Right ventricle myocardium inferior (tissue), 1 donor: ENCODE measurements around the gene TGFBI. TPM values are rescaled to one million over a fixed set of nuclear protein-coding genes. Genes with fewer than 3 reads are reported as not detected.
A peak's percentile ranks its signal among the peaks of the same experiment; 100 is the strongest.

Experiments used
- ATAC-seq: fragments of 200-7000 bp; cut with Tn5 transposase; one replicate; pipeline ENCODE4 v1.9.1; 2020; ENCODE audit warnings: mild to moderate bottlenecking, moderate library complexity
- DNase-seq: peaks from one replicate; pipeline ENCODE4 v3.0.0; 2021; ENCODE audit errors: missing footprints
- intact Hi-C: fragments of 100-400 bp; cut with DNase I; formaldehyde crosslinking; loops from one replicate; pipeline ENCODE4 v1.11.0; 2022
- total RNA-seq: library from RNA; stranded (reverse); fragmentation: NEBNext Ultra II Directional; extraction: Animal tissue kit (Norgen Biotek cat#: 25700); gene quantifications from one replicate; pipeline ENCODE4 v1.2.1, GENCODE V29; 2021
- donor health status: DM: no; HTN: yes; CAD: no; lungs with severe emphysema.

TGFBI gene
- total RNA-seq, 1 donor from 2014 or later: 66.5 TPM

DNA sequence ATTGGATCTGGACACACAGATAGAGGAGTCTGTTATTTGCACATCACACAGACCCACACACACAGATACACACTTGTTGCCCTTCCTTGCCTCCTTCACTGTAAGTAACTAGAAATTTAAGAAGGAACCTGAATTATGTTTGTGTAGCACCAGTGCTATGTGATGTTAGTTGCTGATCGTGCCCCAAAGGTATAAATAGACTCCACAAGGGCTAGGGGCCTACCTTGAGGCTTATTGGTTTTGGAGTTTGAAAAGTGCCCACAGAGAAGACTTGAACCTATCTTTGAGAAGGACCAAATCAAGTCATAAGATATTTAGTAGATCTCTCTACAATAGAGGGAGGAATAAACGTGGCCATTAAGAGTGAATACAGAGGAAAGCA is 8.8 kb upstream of the TGFBI start:
- no peak for DNase-seq
- no peak for ATAC-seq
- intact Hi-C loops: loop anchor here (5.0 kb wide), 1 partner anchor 37 kb away; no protein-coding TSS in a partner anchor

DNA sequence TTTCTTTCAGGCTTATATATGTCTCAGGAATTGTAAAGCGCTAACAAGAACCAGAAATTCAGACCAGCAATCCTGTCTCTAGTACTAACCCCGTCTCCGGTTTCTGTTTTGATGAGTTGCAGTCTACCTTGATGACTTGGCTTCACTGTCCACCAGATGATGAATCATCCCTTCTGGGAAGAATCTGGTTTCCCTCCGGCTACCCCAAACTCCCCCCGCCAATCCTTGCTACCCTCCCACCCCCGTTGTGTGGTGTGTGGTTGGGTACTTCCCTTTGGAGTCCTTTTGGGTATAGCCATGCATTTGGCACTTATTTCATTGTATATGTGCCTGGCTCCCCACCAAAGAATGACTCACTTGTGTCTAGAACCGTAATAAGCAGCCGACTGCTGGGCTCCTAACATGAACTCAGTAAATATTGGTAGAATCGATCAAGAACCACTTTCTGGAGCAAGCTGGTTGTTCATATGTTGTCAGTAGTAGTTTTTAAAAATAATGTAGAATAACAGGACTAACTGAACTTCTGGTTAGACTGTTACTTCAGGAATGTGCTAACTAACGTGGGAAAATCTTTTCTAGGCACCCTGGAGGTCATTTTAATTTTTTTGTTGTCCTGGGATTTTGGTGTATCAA is 8.3 kb upstream of the TGFBI start:
- no peak for ATAC-seq
- intact Hi-C loops: loop anchor here (5.0 kb wide), 1 partner anchor 37 kb away; no protein-coding TSS in a partner anchor
- DNase-seq: no peak

DNA sequence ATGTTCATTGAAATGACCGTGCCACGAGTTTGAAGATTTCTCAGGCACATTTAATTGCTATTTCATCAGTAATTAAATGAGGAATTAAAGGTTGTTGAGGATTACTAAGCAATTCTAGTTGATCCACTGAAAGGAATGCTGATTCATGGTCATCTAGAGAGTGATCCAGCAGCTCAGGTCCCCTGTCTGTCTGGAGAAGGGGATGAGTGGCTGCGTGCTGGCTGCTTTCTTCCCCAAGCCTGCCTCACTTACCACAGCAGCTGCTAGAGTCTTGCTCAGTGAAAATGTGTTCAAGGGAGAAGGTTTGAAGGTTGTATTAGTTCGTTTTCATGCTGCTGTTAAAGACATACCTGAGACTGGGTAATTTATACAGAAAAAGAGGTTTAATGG is 7.8 kb upstream of the TGFBI start:
- DNase-seq (no peak), ATAC-seq (no peak)
- intact Hi-C loops: loop anchor here (5.0 kb wide), 1 partner anchor 36 kb away; no protein-coding TSS in a partner anchor

DNA sequence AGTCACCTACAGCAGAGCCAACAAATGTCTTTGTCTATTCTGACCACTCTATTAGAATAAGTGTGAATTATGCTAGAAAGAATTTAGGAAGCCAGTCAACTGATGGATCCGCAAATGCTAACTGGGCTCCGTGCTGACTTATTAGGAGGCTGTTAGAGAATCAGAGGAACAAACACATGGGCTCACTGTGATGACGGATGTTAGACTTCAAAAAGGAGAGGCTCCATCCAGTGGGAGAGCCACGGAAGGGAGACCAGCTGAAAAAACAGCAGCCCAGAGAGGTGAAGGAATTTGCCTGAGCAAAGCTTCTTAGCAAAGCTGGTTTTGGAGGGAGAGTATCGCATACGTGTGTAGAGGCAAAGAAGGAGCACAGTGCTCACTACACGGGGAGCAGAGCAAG is 5.8 kb upstream of the TGFBI start:
- intact Hi-C loops: loop anchor here (5.0 kb wide), 1 partner anchor 34 kb away; no protein-coding TSS in a partner anchor
- ATAC-seq: no peak

DNA sequence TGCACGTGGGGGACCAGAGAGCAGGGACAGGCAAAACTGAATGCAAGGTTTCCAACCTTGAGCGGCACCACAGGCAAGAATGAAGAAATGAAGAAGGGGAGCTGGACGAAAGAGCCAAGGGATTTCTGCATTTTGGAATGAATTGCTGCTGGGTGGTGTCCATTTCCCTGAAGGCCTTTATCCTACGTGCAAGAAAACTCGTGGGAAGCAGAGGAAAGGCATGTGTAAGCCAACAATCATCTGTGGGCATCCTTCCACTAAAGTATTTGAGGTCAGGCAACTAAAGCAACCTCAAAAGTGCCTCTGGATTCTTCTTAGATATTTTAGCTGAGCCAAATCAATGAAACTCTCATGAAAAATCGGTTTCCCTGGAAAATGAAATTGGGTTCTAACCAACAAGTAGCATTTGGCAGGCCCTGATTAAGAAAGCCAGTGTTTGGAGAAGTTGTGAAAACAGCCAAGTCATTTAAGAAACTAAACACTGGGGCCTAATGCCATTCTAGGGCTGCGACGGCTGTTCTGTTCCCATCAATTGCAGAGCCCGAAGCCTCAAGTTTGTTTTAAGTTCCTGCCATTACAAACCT is 4.7 kb upstream of the TGFBI start:
- ATAC-seq: no peak
- intact Hi-C loops: loop anchor here (5.0 kb wide), 1 partner anchor 33 kb away; no protein-coding TSS in a partner anchor
- DNase-seq: no peak

More for the DNA sequence above, 5.8 kb upstream of the TGFBI start:
- no peak for DNase-seq

DNA sequence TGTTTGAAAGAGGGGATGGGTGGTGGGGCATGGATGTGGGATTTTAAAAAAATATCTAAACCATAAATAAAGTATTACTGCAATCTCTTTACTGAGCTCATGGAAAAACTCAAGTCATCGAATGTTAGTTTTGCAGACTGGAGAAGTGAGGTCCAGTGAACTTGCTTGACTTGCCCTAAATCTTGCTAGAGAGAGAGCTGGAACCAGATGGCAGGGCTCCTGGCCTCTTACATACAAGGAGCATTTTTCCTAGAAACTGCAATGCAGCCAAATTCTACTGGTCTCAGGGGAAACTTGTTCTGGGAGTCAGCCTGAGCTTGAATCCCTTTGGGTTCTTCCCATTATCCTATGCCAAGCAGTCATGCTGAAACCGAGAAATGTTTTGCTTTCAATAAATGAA is 2.9 kb upstream of the TGFBI start:
- ATAC-seq (peak; percentile 30), DNase-seq (no peak)
- intact Hi-C loops: loop anchor here (5.0 kb wide), 1 partner anchor 56 kb away; no protein-coding TSS in a partner anchor

DNA sequence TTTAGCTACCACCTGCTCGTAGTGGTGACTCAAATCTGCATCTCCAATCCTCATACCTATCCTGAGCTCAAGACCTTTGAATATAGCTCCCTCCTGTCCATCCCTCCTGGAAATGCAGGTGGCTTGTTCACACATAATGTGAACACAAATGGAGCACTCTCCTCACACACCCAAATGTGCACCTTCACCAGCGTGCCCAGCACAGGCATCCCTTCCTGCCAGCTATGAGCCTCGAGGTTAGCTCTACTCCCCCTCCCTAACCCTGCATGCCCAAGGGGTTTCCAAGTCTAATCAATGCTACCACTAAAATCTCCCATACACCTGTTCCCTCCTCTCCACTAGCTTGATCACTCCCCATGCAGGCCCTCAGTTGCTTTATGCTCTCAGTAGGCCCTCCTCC is 2.2 kb upstream of the TGFBI start:
- ATAC-seq: no peak
- intact Hi-C loops: loop anchor here (5.0 kb wide), 1 partner anchor 56 kb away; no protein-coding TSS in a partner anchor
- DNase-seq: no peak

DNA sequence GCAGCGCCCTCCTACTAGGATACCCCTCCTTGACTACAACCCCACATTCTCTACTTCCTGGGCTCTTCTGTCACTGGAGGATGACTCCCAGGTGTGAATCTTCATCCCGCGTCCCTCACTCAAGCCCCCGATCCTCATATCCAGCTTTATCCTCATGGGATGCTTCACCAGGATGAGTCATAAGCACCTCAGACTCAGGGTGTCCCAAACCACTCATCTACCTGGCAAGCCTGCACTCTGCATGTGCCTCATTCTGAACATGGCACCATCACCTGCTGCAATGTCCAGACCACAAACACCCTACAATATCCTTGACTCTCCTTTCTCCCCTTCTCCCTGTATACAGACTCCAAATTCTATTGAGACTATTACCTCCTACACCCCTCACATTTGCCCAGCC is 1.5 kb upstream of the TGFBI start:
- intact Hi-C loops: loop anchor here (5.0 kb wide), 1 partner anchor 55 kb away; no protein-coding TSS in a partner anchor
- ATAC-seq: no peak
- no peak for DNase-seq

DNA sequence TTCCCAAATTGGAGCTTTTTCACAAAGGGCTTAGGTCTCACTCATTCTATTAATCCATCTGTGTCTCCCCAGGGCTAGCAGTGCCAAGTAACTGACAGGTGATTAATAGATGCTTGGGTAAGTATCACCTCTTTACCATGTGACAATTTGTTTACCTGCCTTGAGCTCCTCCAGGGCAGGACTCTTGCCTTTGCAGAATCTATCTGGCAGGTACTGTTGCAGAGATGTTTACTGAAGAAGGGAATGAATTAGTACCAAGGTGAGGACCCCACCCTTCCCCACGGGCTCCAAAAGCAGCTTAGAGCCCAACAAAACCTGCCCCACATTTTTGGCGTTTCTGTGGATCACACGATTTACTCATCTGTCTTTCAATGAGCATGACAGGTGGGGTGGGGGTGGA is 698 bp upstream of the TGFBI start:
- intact Hi-C loops: loop anchor here (5.0 kb wide), 1 partner anchor 54 kb away; no protein-coding TSS in a partner anchor
- no peak for ATAC-seq
- no peak for DNase-seq

DNA sequence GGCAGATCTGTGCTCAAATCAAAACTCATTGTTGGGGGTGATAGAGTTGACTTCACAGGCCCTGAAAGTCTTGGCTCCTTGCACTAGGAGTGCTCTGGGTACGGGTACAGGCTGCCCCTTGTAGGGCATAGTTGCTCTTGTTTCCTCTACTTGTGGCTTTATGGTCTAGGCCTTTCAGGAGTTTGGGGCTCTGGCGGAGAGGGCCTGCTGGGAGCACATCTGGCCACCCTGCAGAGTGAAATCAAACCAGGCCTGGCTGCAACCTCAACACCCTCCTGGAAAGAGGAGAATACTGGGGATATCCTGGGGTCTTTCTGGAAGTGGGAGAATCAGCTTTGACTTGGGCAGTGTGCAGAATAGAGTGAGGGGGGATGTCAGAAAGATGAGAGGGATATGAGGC is 1.5 kb downstream of the TGFBI start:
- DNase-seq (no peak), ATAC-seq (no peak)
- intact Hi-C loops: loop anchor here (5.0 kb wide), 1 partner anchor 53 kb away; no protein-coding TSS in a partner anchor

DNA sequence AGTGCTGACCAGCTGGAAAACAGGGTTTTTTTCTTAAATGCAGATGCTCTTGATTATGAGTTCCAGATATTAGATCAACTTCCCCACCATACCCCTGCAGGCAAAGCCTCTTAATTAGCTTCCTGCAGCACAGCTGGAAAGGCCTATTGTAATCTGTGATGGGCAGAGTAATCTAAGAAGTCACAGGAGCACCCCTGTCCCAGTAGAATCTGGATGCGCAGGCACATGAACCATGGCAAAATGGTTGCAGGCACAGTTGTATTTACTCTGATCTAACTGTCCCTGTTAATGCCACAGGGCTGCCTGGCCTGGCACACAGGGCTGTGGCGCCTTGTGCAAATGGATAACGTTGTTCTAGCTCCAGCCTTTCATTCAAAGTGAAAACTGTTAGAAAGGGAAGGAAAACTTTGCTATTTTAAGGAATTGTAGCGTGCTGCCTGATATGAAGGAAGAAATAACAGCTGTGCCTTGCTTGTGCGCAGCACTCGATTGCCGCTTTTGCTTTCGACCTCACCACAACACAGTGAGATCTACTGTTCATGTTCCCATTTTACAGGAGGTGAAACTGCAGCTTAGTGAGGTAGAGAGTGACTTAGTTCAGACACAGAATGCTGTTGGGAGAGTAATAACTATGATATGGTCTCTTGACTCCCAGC is 2.3 kb downstream of the TGFBI start:
- ATAC-seq: peak; percentile 14
- no peak for DNase-seq
- intact Hi-C loops: loop anchor here (5.0 kb wide), 1 partner anchor 54 kb away; no protein-coding TSS in a partner anchor

DNA sequence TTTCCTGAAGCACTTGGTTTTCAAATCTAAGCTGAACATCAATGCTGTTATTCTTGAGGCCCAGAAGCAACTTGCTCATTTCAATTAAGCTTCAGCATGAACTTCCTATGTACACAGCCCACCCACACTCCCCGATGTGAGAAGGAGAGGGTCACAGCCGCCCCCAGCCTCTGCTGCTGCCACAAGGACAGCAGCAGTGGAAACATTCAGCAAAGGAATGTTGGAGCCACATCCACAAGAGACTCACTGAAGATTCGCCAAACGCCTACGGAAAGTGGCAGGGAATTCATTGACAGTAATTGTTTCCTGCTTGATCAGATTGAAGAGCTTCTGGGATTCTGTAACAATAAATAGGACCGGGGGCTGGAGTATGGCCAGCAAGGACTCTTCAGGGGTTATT is 2.9 kb downstream of the TGFBI start:
- DNase-seq (no peak), ATAC-seq (no peak)
- intact Hi-C loops: loop anchor here (5.0 kb wide), 1 partner anchor 54 kb away; no protein-coding TSS in a partner anchor

DNA sequence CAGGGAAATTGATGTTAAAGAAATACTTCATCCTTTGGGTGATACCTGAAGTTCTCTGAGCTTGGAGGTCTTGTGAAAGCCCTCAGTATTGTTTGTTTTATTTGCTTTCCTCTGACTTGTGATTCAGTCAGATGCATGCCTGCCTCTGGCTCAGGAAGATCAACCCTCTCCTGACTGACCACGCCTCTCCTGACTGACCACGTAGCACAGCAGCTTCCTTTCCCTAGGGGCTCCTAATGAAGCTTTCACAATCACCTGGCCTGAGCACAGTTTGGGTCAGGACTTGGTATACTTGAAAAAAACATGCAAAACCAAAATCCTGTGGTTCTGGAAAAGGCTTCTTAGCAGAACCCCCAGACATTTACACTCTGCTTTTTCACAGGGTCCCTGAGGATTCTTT is 3.8 kb downstream of the TGFBI start:
- no peak for DNase-seq
- intact Hi-C loops: loop anchor here (5.0 kb wide), 1 partner anchor 55 kb away; no protein-coding TSS in a partner anchor
- ATAC-seq: no peak

DNA sequence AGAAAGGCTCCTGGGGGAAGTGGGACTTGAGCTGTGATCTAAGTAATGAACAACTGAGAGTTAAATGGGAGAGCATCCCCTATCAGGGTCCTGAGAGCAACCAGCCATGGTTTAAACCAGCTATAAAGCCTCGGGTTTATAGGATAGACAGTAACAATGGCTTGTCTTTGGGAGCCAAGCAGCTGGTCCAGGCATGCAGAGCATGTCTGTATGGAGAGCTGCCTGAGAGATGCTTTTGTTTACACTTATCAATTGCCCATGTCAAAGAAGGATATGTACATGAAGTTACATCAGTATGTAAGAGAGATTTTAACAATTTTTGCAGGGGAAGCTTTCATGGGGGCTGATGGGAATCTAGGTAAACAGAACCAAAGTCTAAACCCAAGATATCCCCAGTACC is 4.4 kb downstream of the TGFBI start:
- DNase-seq (no peak), ATAC-seq (no peak)
- intact Hi-C loops: loop anchor here (5.0 kb wide), 1 partner anchor 56 kb away; no protein-coding TSS in a partner anchor

DNA sequence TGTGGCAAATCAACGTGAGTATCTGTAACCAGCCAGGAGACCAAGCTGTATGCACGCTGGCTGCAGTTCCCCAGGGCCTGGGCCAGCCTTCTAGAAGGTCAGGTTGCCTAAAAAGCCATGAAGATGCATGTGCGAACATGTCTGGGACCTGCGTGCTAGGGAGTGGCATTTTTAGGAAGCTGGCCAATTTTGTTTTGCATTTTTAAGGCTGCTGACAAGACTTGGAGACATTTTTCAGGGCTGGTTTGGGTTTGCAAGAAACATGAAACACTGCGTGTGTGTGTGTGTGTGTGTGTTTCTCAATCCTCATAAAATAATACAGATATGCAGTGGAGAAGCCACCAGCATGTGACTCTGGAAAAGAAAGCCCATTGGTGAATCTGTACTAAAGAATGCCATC is 5.1 kb downstream of the TGFBI start:
- DNase-seq (no peak), ATAC-seq (no peak)
- intact Hi-C loops: loop anchor here (5.0 kb wide), 1 partner anchor 57 kb away; no protein-coding TSS in a partner anchor

DNA sequence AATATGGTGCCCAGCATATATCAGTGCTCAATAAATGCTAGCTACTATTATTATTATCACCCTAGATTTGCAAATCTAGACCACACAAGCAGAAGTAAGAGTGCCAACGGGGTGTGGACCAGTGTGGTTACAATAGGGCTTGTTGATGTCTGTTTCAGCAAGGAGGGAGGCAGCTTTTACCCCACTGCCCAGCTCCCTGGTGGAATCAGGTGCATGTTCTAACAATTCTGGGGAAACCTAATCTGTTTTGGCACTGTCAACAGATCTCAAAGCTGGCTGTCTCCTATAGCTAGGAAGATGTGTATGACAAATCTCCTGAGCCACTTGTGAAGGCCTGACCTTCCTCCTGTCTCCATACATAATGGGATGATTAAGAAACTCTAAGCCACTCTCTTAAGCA is 5.7 kb downstream of the TGFBI start:
- ATAC-seq (no peak), DNase-seq (no peak)
- intact Hi-C loops: loop anchor here (5.0 kb wide), 1 partner anchor 57 kb away; no protein-coding TSS in a partner anchor

DNA sequence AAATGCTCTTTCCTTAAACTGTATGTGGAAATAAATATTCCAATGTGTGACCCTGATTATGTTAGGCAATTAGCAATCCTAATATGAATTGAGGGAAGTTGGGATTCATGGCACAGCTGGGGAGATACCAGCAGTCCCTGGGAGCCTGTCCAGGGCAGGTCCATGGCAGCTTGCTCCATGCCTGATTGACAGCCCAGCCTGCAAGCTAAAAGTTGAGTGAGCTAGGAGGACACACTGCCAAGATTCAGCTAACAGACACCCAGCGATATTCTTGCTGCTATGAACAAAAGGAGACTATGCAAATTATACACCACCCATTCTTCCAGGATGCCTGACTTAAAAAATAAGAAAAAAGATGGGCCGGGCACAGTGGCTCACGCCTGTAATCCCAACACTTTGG is 6.2 kb downstream of the TGFBI start:
- DNase-seq: peak; percentile 77
- intact Hi-C loops: loop anchor here (5.0 kb wide), 1 partner anchor 58 kb away; no protein-coding TSS in a partner anchor
- ATAC-seq: peak; percentile 84

DNA sequence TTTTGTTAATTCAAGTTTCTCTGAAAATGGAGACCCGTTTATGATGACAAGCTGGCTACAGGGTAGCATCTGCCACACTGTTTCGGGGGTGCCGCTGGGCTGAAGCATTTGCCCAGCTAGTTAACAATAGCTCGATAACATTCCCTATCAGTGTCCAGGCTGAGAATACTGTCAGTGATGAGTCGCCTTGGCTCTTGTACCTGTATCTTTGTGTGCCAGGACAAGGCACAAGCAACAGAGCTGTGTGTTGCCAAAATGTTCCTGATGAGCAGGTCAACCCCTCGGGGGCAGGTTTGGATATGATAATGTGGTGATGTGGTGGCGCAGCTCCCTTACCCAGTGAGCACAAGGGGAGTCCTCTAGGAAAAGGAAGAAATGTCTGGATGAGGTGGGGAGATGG is 7.0 kb downstream of the TGFBI start:
- no peak for DNase-seq
- intact Hi-C loops: no loop called here

DNA sequence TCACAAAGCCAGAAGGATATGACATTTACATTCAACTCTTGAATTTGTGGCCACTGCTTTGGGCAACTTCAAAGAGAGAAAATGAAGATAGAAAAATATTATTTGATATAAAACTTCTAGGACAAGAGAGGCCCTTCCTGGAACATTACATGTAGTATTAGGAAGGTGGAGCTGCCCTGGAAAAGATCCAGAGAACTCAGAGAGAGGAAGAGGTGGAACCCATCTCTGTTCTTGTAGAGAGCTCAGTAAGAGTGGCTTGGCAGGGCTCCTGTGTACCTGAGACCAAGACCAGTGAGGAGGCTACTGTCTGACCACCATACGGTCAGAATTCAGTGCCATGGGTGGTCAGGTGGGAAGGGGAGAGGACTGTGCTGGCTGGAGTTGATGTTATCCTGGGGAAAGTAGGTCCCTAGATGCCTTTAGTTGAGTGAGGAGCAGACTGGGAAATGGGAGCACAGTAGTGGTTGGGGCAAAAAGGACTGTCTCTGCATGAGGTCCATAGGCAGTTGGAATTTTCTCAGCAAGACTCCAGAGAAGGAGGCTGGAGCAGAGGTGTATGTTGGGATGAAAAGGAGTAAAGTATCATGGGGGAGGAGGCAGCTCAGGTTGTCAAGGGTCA is 7.6 kb downstream of the TGFBI start:
- no peak for ATAC-seq
- intact Hi-C loops: no loop called here
- no peak for DNase-seq

More for the DNA sequence above, 7.0 kb downstream of the TGFBI start:
- no peak for ATAC-seq
